K562 (cell line): ENCODE measurements around the gene COQ9. TPM values are rescaled to one million over a fixed set of nuclear protein-coding genes. Genes with fewer than 3 reads are reported as not detected.

ENCODE experiments used
- ATAC-seq: fragments of 200-7000 bp; cut with Tn5 transposase; 3 replicates; pipeline ENCODE4 v1.9.1; 2020; ENCODE audit warnings: moderate library complexity
- BruUV-seq: library from RNA; stranded (reverse); fragments of 400-500 nt; replicated peaks from 2 replicates; lab custom pipeline; 2021; lab: Mats Ljungman, UMichigan
- CTCF ChIA-PET: fragments of 300-600 bp; formaldehyde crosslinking; extraction: SDS; loops from one replicate; lab custom pipeline; 2021; ENCODE audit warnings: low intra/inter-chr PET ratio; lab: Yijun Ruan, JAX
- POLR2A ChIA-PET: fragments of 300-600, 350-650 bp; sonication (Branson Sonifier 250); formaldehyde crosslinking; extraction: SDS; loops from one replicate; lab custom pipeline; 2021; ENCODE audit warnings: antibody characterized with exemption, inconsistent platforms; lab: Yijun Ruan, JAX
- DNase-seq, 4 experiments: peaks; one replicate each; pipeline versions ENCODE4 v3.0.0 to v3.0.0-alpha.2; 2011 to 2018; ENCODE audit warnings: low spot score in 3 of 4, mixed read lengths in 3 of 4; ENCODE audit errors: extremely low read depth in 1 of 4
- FAIRE-seq: peaks from 2 replicates; lab custom pipeline; 2011; peaks lifted over from hg19 to GRCh38; lab: Jason Lieb, UNC
- H2AFZ ChIP-seq: 2 replicates; pipeline ENCODE4 v1.6.0; 2011; ENCODE audit warnings: low read depth, low read length, control low read depth, inconsistent platforms
- H3K27ac ChIP-seq: fragments of 200-600 bp; 3 replicates; pipeline ENCODE4 v1.8.0; 2011; ENCODE audit warnings: low read depth, mild to moderate bottlenecking, control low read depth, inconsistent platforms, low read length, moderate library complexity, mixed read lengths; ENCODE audit errors: extremely low read depth
- H3K27me3 ChIP-seq, 2 experiments: fragments of 300-600 bp in 1 of 2; 2 replicates in 1 of 2; 3 replicates in 1 of 2; pipeline versions ENCODE4 v1.6.0 to v1.8.0; 2011; ENCODE audit warnings: inconsistent platforms in 2 of 2, low read length in 2 of 2, mild to moderate bottlenecking in 1 of 2, mixed read lengths in 1 of 2, moderate library complexity in 1 of 2; ENCODE audit not compliant: control insufficient read depth in 2 of 2, insufficient read depth in 2 of 2
- H3K36me3 ChIP-seq: fragments of 300-600 bp; 3 replicates; pipeline ENCODE4 v1.8.0; 2011; ENCODE audit warnings: mild to moderate bottlenecking, low read length, inconsistent platforms; ENCODE audit not compliant: control insufficient read depth, insufficient read depth
- H3K4me1 ChIP-seq, 2 experiments: fragments of 200-600 bp in 1 of 2; replicated peaks in 1 of 2; 2 replicates in 1 of 2; 3 replicates in 1 of 2; pipeline versions ENCODE4 v1.5.1 to v1.8.0; 2011; ENCODE audit warnings: inconsistent platforms in 2 of 2, low read length in 2 of 2, mild to moderate bottlenecking in 1 of 2, mixed read lengths in 1 of 2, moderate library complexity in 1 of 2; ENCODE audit not compliant: control insufficient read depth in 2 of 2, insufficient read depth in 2 of 2
- H3K4me2 ChIP-seq: 2 replicates; pipeline ENCODE4 v1.6.1; 2011; ENCODE audit warnings: low read length, control low read depth, inconsistent platforms, mixed read lengths; ENCODE audit not compliant: insufficient read depth
- H3K4me3 ChIP-seq: fragments of 200-600 bp; sonication (generic), shearing (Covaris generic); 2 replicates; pipeline ENCODE4 v1.5.1; 2016; ENCODE audit warnings: control low read depth, inconsistent platforms
- H3K79me2 ChIP-seq: fragments of 200-600 bp; 3 replicates; pipeline ENCODE4 v1.8.0; 2011; ENCODE audit warnings: low read length, inconsistent platforms; ENCODE audit not compliant: control insufficient read depth, insufficient read depth
- H3K9ac ChIP-seq, 2 experiments: 2 replicates each; pipeline versions ENCODE4 v1.6.0 to v1.6.1; 2011; ENCODE audit warnings: low read depth in 2 of 2, low read length in 2 of 2, control low read depth in 1 of 2, inconsistent platforms in 1 of 2, mild to moderate bottlenecking in 1 of 2, mixed read lengths in 1 of 2; ENCODE audit not compliant: insufficient read depth in 1 of 2
- H3K9me1 ChIP-seq: one replicate; pipeline ENCODE4 v1.6.0; 2011; ENCODE audit warnings: inconsistent platforms, mild to moderate bottlenecking, low read length, moderate library complexity; ENCODE audit not compliant: control insufficient read depth, insufficient read depth
- H3K9me3 ChIP-seq: replicated peaks from 2 replicates; pipeline ENCODE4 v1.5.1; 2011; ENCODE audit warnings: low read depth, low read length, inconsistent platforms; ENCODE audit not compliant: control insufficient read depth, insufficient read depth
- H4K20me1 ChIP-seq: replicated peaks from 2 replicates; pipeline ENCODE4 v1.6.1; 2011; ENCODE audit warnings: low read length, inconsistent platforms, mixed read lengths; ENCODE audit not compliant: control insufficient read depth, insufficient read depth
- CEBPZ ChIP-seq: fragments of 150-350 bp; IDR thresholded peaks from 2 replicates; pipeline ENCODE4 v1.6.1; 2014; ENCODE audit warnings: low read depth, mild to moderate bottlenecking, low read length, borderline replicate concordance
- CTBP1 ChIP-seq: fragments of 450-650 bp; IDR thresholded peaks from 2 replicates; pipeline ENCODE4 v1.6.1; 2016; ENCODE audit warnings: borderline replicate concordance
- DPF2 ChIP-seq: fragments of 450-650 bp; IDR thresholded peaks from 2 replicates; pipeline ENCODE4 v1.6.1; 2016
- ETV1 ChIP-seq: fragments of 450-650 bp; conservative IDR thresholded peaks from 2 replicates; pipeline ENCODE4 v1.6.1; 2016; ENCODE audit warnings: missing genetic modification characterization, control low read depth, low read depth, missing compliant biosample characterization
- NRF1 ChIP-seq, 2 experiments: fragments of 450-650 bp; IDR thresholded peaks in 1 of 2; conservative IDR thresholded peaks in 1 of 2; 2 replicates each; pipeline ENCODE4 v1.6.1; 2014; ENCODE audit warnings: mild to moderate bottlenecking in 2 of 2
- ZBTB1 ChIP-seq: sonication (generic); formaldehyde crosslinking; IDR thresholded peaks from 2 replicates; pipeline ENCODE4 v1.8.1; 2023; ENCODE audit warnings: missing genetic modification reagents, low read depth, mild to moderate bottlenecking, borderline replicate concordance
- ZEB2 ChIP-seq: fragments of 450-650 bp; IDR thresholded peaks from 2 replicates; pipeline ENCODE4 v1.6.1; 2016
- ZNF263 ChIP-seq: sonication (generic); formaldehyde crosslinking; IDR thresholded peaks from 2 replicates; pipeline ENCODE4 v1.8.0; 2022; ENCODE audit warnings: mild to moderate bottlenecking, missing genetic modification reagents, borderline replicate concordance
- ZNF282 ChIP-seq: sonication (generic); formaldehyde crosslinking; IDR thresholded peaks from 2 replicates; pipeline ENCODE4 v1.8.1; 2023; ENCODE audit warnings: missing genetic modification reagents
- WGBS: fragments of 100-300 bp; shearing (Covaris generic); methylation state at CpG from one replicate; pipeline ENCODE4 v1.1.6; 2016; ENCODE audit warnings: low coverage, mixed read lengths; ENCODE audit not compliant: insufficient coverage; ENCODE audit errors: missing lambda C conversion rate; 5-methylcytosine and 5-hydroxymethylcytosine counted together
- in situ Hi-C: fragments of 300-500 bp; cut with MboI; formaldehyde crosslinking; loops from 4 replicates; pipeline ENCODE4 v1.15.0; 2018; ENCODE audit warnings: inconsistent platforms, mixed read lengths
- intact Hi-C: fragments of 100-400 bp; cut with micrococcal nuclease; formaldehyde crosslinking; loops from 2 replicates; pipeline ENCODE4 v1.14.2; 2022
- polyA plus RNA-seq, 8 experiments: library from polyadenylated mRNA; depleted of rRNA in 4 of 8; stranded (reverse) in 5 of 8; unstranded in 3 of 8; fragments of >200 nt; fragmentation: Nextera tagmentation in 2 of 8; fragmentation: Illumina TruSeq in 1 of 8; extraction: Ambion mirVana in 2 of 8; extraction: Trizol in 1 of 8; gene quantifications; 2 replicates each; pipeline versions ENCODE4 v1.2.1 to v1.2.3, GENCODE V29; 2011 to 2014; ENCODE audit warnings: inconsistent platforms in 1 of 8, missing spikeins in 1 of 8
- total RNA-seq, 7 experiments: library from RNA; depleted of rRNA in 6 of 7; stranded (reverse); fragments of >200 nt in 6 of 7; fragmentation: Illumina TruSeq in 2 of 7; extraction: Trizol in 2 of 7; gene quantifications; 2 replicates each; pipeline versions ENCODE4 v1.2.1 to v1.2.3, GENCODE V29; 2011 to 2021; ENCODE audit warnings: low replicate concordance in 1 of 7

The COQ9 gene
- total and polyA plus RNA-seq, 9 of the 15 experiments (the other 6 are each of a cell fraction or from before 2014, with no cell fraction given) = 35.0 to 139 (median 71.4) TPM

GRCh38 chr16:57483725-57484514 is 36.6 kb downstream of the COQ9 start:
- intact Hi-C loops (no loop called here), in situ Hi-C loops (no loop called here)
- Histone ChIP-seq H3K27ac (no peak overlapping the region), H3K9me3 (no peaks in the 10 kb centered on the region), H3K27me3 (no peaks in the 10 kb centered on the region), H3K9me1 (no peaks in the 10 kb centered on the region), H2AFZ (no peak overlapping the region), H3K9ac (peak overlapping the region in 1 of 2 experiments; percentile 55; a peak in 2 of 4 replicates), H3K79me2 (no peaks in the 10 kb centered on the region), H3K4me2 (no peak overlapping the region), H3K36me3 (no peaks in the 10 kb centered on the region), H4K20me1 (no peaks in the 10 kb centered on the region), H3K4me3 (no peak overlapping the region), H3K4me1 (peaks cover 17 to 56% of the 10 kb centered on the region in 2 experiments; a peak in 4 of 5 replicates)
- no TSS peak for BruUV-seq
- ChIA-PET CTCF (no interaction called here), POLR2A (interaction anchor here (0.7 to 1.2 kb wide), 2 partner anchors 11 to 33 kb away, joined by 3 to 4 read pairs; no protein-coding TSS in a partner anchor)
- ATAC-seq (no peak), DNase-seq (peak in 2 of 4 experiments; percentile 44 to 45), FAIRE-seq (no peak)
- WGBS = 40% methylated on average over 16 of the region's 19 CpGs
- peak; percentile 93 for TF ChIP-seq ZNF263 (CRISPR knock-in tag)
- no peak for TF ChIP-seq ZBTB1 (CRISPR knock-in tag)
- TF ChIP-seq CEBPZ = no peak
- no peak for TF ChIP-seq NRF1 (conservative IDR thresholded peaks at IDR 0.05 in 1 of 2, IDR thresholded peaks at IDR 0.05 in 1 of 2)
- 0 out of 2 replicates have a peak, but pooled peaks have one; percentile 36 for TF ChIP-seq CTBP1
- TF ChIP-seq ZEB2 = peak; percentile 27; the same call in 1 of the 2 replicates
- TF ChIP-seq ETV1 (tag) = no peak
- TF ChIP-seq DPF2 = 0 out of 2 replicates have a peak, but pooled peaks have one; percentile 31
- TF ChIP-seq ZNF282 = no peak
